Ascending aorta (tissue), 2 donors: ENCODE measurements around the gene ADGB. TPM values are rescaled to one million over a fixed set of nuclear protein-coding genes. Genes with fewer than 3 reads are reported as not detected.
"Not testable (repeated sequence)": the region's sequence is repeated elsewhere in the genome, so short reads cannot be mapped to it uniquely, and the experiment has no call there.

ENCODE experiments used
- DNase-seq, 2 donors: peaks; one replicate each; pipeline ENCODE4 v3.0.0-alpha.2; 2019; ENCODE audit warnings: low spot score in 2 of 2
- H3K27ac ChIP-seq, 2 donors: fragments of 200-600 bp; sonication (generic); one replicate each; pipeline ENCODE4 v1.5.1; 2016 to 2017; ENCODE audit warnings: mild to moderate bottlenecking in 1 of 2
- H3K27me3 ChIP-seq: fragments of 200-600 bp; sonication (generic); one replicate; pipeline ENCODE4 v1.5.1; 2017
- H3K36me3 ChIP-seq, 2 donors: fragments of 200-600 bp; sonication (generic); one replicate each; pipeline ENCODE4 v1.5.1; 2016
- H3K4me1 ChIP-seq, 2 donors: fragments of 200-600 bp; sonication (generic); one replicate each; pipeline ENCODE4 v1.5.1; 2016 to 2017; ENCODE audit warnings: mild to moderate bottlenecking in 1 of 2
- H3K4me3 ChIP-seq, 2 donors: fragments of 200-600 bp; sonication (generic); one replicate each; pipeline ENCODE4 v1.5.1; 2016 to 2017; ENCODE audit warnings: mild to moderate bottlenecking in 1 of 2
- H3K9me3 ChIP-seq, 2 donors: fragments of 200-600 bp; sonication (generic); one replicate each; pipeline ENCODE4 v1.5.1; 2016
- intact Hi-C: fragments of 100-400 bp; cut with DNase I; formaldehyde crosslinking; loops from one replicate; pipeline ENCODE4 v1.15.1; 2023
- total RNA-seq: library from RNA; depleted of rRNA; stranded (reverse); fragments of >200 nt; gene quantifications from one replicate; pipeline ENCODE4 v1.1.0, GENCODE V29; 2016
- TF ChIP-seq, protein P1 (sequence below), 3 experiments: fragments of 200-600 bp in 2 of 3; fragments of 450-650 bp in 1 of 3; sonication (generic) in 2 of 3; IDR thresholded peaks; one replicate each; pipeline ENCODE4 v1.5.1; 2016 to 2019; ENCODE audit warnings: antibody characterized with exemption in 3 of 3, mild to moderate bottlenecking in 1 of 3, moderate library complexity in 1 of 3

Gene ADGB
- total RNA-seq, 1 donor from 2014 or later: not detected

DNA sequence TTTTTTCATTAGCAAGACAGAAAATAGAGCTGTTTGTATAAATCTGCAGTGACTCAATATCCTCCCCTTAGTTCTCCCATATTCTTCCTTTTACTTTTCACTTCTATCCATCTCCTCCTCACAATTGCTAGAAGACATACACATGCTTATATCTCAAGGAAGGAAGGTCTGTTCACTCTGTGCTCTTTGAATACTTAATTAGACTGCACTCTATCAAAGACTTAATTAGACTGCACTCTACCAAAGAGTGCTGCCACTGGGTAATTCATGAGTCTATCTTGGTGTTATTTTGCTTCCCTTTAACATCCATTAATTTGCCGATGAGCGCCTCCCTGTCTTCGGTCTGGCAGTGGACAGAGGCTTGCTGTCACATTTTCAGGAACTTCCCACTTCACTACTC is 241.9 kb downstream of the ADGB start:
- Histone ChIP-seq H3K27me3 (no peaks in the 10 kb centered on the region), H3K4me1 (no peaks in the 10 kb centered on the region), H3K36me3 (no peaks in the 10 kb centered on the region), H3K27ac (no peak overlapping the region), H3K4me3 (no peak overlapping the region), H3K9me3 (no peaks in the 10 kb centered on the region)
- TF ChIP-seq, protein P1, sequence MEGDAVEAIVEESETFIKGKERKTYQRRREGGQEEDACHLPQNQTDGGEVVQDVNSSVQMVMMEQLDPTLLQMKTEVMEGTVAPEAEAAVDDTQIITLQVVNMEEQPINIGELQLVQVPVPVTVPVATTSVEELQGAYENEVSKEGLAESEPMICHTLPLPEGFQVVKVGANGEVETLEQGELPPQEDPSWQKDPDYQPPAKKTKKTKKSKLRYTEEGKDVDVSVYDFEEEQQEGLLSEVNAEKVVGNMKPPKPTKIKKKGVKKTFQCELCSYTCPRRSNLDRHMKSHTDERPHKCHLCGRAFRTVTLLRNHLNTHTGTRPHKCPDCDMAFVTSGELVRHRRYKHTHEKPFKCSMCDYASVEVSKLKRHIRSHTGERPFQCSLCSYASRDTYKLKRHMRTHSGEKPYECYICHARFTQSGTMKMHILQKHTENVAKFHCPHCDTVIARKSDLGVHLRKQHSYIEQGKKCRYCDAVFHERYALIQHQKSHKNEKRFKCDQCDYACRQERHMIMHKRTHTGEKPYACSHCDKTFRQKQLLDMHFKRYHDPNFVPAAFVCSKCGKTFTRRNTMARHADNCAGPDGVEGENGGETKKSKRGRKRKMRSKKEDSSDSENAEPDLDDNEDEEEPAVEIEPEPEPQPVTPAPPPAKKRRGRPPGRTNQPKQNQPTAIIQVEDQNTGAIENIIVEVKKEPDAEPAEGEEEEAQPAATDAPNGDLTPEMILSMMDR (IDR thresholded peaks at IDR 0.05): no peak
- intact Hi-C loops: no loop called here
- DNase-seq: no peak

DNA sequence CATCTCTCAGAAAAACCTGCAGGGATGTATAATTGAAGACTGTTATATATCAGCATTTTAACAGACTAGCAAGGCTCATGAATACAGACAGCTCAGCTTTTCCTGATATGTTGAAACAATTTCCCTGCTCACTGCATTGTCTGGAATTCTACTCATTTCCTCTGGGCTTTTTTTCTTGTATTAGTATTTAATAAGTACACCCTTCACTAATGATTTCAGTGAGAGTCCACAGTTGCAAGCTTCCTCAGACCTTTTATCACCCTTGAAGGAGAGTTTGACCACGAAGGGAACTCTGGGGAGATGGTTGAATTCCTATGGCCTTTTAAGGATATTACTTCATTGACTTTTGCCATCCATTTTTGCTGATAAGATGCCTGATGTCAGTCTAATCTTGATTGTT is 248.7 kb downstream of the ADGB start:
- Histone ChIP-seq H3K4me1 (no peaks in the 10 kb centered on the region), H3K36me3 (no peaks in the 10 kb centered on the region), H3K27me3 (no peaks in the 10 kb centered on the region), H3K4me3 (no peak overlapping the region), H3K27ac (no peak overlapping the region), H3K9me3 (no peaks in the 10 kb centered on the region)
- DNase-seq: no peak
- intact Hi-C loops: no loop called here
- TF ChIP-seq, protein P1 (IDR thresholded peaks at IDR 0.05): no peak

DNA sequence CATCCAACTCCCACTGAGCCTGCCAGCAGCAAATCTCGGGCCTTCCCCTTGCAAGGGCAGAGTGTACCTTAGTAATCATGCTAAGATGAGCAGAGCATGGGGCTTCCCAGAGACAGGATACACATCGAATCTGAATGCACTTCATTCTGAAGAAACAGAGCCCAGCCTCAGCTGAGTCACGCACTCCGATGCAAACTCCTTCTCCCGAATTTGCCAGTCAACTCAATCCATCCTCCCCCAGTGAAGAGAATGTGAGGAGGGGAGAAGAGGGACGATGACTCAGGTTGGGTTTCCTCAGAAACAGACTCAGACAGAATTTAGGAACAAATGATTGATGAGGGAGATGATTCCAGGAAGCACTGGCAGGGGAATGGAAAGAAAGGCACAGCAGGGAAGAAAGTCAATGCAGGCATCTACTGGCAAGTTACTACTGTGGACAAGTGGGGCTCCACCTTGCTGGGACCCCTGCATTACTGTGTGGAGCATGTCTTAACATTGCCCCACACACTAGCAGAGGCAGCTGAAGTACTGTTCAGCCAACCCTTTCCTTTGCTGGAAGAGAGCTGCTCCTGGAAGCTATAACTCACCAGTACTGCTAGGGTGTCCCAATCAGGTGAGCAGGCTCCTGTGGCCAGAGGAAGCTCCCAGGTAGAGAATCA is 251.6 kb downstream of the ADGB start:
- H3K27ac ChIP-seq: no peak overlapping the region
- DNase-seq: no peak
- H3K27me3 ChIP-seq: no peaks in the 10 kb centered on the region
- H3K4me3 ChIP-seq: no peak overlapping the region
- H3K4me1 ChIP-seq: no peaks in the 10 kb centered on the region
- intact Hi-C loops: no loop called here
- H3K9me3 ChIP-seq: no peaks in the 10 kb centered on the region
- no peaks in the 10 kb centered on the region for H3K36me3 ChIP-seq
- TF ChIP-seq, protein P1 (IDR thresholded peaks at IDR 0.05): no peak

DNA sequence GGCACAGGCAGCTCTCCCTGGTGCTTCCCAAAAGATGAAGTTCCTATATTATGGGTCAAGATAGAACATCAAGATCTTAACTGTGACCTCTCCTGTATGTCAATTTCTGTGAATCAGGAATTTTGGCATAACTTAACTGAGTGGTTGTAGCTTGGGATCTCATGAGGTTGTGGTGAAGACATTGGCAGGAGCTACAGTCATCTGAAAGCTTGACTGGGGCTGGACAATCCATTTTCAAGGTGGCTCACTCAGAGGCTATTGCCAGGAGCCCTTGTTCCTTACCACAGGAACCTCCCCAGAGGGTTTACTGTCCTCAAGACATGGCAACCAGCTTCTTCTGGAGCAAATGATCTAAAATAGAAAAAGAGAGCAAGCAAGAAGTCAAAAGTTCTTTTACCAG is 252.2 kb downstream of the ADGB start:
- no peaks in the 10 kb centered on the region for H3K9me3 ChIP-seq
- TF ChIP-seq, protein P1 (IDR thresholded peaks at IDR 0.05): no peak
- DNase-seq: no peak
- H3K4me1 ChIP-seq: no peaks in the 10 kb centered on the region
- no peak overlapping the region for H3K27ac ChIP-seq
- intact Hi-C loops: no loop called here
- no peak overlapping the region for H3K4me3 ChIP-seq
- no peaks in the 10 kb centered on the region for H3K36me3 ChIP-seq
- H3K27me3 ChIP-seq: no peaks in the 10 kb centered on the region

DNA sequence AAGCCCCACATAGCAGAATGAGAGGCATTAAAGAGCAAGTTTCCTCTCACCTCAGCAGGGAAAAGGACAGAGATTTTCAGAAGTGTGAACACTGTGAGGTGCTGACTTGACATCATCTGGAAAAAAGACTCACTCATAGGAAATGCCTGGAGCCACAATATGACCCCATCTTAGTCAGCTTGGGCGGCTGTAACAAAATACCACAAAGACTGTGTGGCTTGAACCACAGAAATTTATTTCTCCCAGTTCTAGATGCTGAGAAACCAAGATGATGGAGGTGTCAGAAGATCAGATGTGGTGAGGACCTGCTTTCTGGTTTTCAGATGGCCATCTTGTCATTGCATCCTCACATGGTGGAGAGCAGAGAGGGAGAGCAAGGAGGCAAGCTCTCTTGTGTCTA is 253.1 kb downstream of the ADGB start:
- TF ChIP-seq, protein P1 (IDR thresholded peaks at IDR 0.05): no peak
- no peak overlapping the region for H3K27ac ChIP-seq
- no peak for DNase-seq
- no peaks in the 10 kb centered on the region for H3K4me1 ChIP-seq
- no peaks in the 10 kb centered on the region for H3K36me3 ChIP-seq
- intact Hi-C loops: no loop called here
- H3K27me3 ChIP-seq: no peaks in the 10 kb centered on the region
- no peaks in the 10 kb centered on the region for H3K9me3 ChIP-seq
- no peak overlapping the region for H3K4me3 ChIP-seq

DNA sequence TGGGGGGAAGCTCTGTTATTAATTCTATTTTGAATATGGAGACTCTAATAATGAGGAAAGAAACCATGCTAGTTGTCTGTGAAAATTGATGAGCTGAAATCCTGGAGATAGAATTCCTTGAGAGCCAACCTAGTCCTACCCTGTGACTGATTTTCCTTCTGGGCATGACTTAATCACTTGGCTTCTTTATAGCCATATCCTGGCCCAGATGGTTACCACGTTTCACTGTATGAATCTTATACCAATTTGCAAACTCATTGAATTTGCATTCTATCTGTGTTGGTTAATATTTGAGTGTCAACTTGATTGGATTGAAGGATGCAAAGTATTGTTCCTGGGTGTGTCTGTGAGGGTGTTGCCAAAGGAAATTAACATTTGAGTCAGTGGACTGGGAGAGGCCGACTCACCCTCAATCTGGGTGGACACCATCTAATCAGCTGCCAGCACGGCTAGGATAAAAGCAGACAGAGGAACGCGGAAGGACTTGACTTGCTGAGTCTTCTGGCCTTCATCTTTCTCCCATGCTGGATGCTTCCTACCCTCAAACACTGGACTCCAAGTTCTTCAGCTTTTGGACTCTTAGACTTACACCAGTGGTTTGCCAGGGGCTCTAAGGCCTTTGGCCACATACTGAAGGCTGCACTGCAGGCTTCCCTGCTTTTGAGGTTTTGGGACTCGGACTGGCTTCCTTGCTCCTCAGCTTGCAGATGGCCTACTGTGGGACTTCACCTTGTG is 255.9 kb downstream of the ADGB start:
- H3K27me3 ChIP-seq, H3K27ac ChIP-seq, H3K36me3 ChIP-seq, H3K4me1 ChIP-seq, H3K9me3 ChIP-seq, H3K4me3 ChIP-seq, DNase-seq: not testable (repeated sequence)
- intact Hi-C loops: loop anchor here (5.0 kb wide), 1 partner anchor 348 kb away; the partner anchor contains the start of gene STXBP5
